K562 (cell line): ENCODE measurements around the gene DDR2. TPM values are rescaled to one million over a fixed set of nuclear protein-coding genes. Genes with fewer than 3 reads are reported as not detected.
"Not testable (repeated sequence)": the region's sequence is repeated elsewhere in the genome, so short reads cannot be mapped to it uniquely, and the experiment has no call there.

Source experiments
- ATAC-seq: fragments of 200-7000 bp; cut with Tn5 transposase; 3 replicates; pipeline ENCODE4 v1.9.1; 2020; ENCODE audit warnings: moderate library complexity
- BruUV-seq: library from RNA; stranded (reverse); fragments of 400-500 nt; replicated peaks from 2 replicates; lab custom pipeline; 2021; lab: Mats Ljungman, UMichigan
- CTCF ChIA-PET: fragments of 300-600 bp; formaldehyde crosslinking; extraction: SDS; loops from one replicate; lab custom pipeline; 2021; ENCODE audit warnings: low intra/inter-chr PET ratio; lab: Yijun Ruan, JAX
- POLR2A ChIA-PET: fragments of 300-600, 350-650 bp; sonication (Branson Sonifier 250); formaldehyde crosslinking; extraction: SDS; loops from one replicate; lab custom pipeline; 2021; ENCODE audit warnings: antibody characterized with exemption, inconsistent platforms; lab: Yijun Ruan, JAX
- DNase-seq, 4 experiments: peaks; one replicate each; pipeline versions ENCODE4 v3.0.0 to v3.0.0-alpha.2; 2011 to 2018; ENCODE audit warnings: low spot score in 3 of 4, mixed read lengths in 3 of 4; ENCODE audit errors: extremely low read depth in 1 of 4
- FAIRE-seq: peaks from 2 replicates; lab custom pipeline; 2011; peaks lifted over from hg19 to GRCh38; lab: Jason Lieb, UNC
- H2AFZ ChIP-seq: 2 replicates; pipeline ENCODE4 v1.6.0; 2011; ENCODE audit warnings: low read depth, low read length, control low read depth, inconsistent platforms
- H3K27ac ChIP-seq: fragments of 200-600 bp; 3 replicates; pipeline ENCODE4 v1.8.0; 2011; ENCODE audit warnings: low read depth, mild to moderate bottlenecking, control low read depth, inconsistent platforms, low read length, moderate library complexity, mixed read lengths; ENCODE audit errors: extremely low read depth
- H3K27me3 ChIP-seq, 2 experiments: fragments of 300-600 bp in 1 of 2; 2 replicates in 1 of 2; 3 replicates in 1 of 2; pipeline versions ENCODE4 v1.6.0 to v1.8.0; 2011; ENCODE audit warnings: inconsistent platforms in 2 of 2, low read length in 2 of 2, mild to moderate bottlenecking in 1 of 2, mixed read lengths in 1 of 2, moderate library complexity in 1 of 2; ENCODE audit not compliant: control insufficient read depth in 2 of 2, insufficient read depth in 2 of 2
- H3K36me3 ChIP-seq: fragments of 300-600 bp; 3 replicates; pipeline ENCODE4 v1.8.0; 2011; ENCODE audit warnings: mild to moderate bottlenecking, low read length, inconsistent platforms; ENCODE audit not compliant: control insufficient read depth, insufficient read depth
- H3K4me1 ChIP-seq, 2 experiments: fragments of 200-600 bp in 1 of 2; replicated peaks in 1 of 2; 2 replicates in 1 of 2; 3 replicates in 1 of 2; pipeline versions ENCODE4 v1.5.1 to v1.8.0; 2011; ENCODE audit warnings: inconsistent platforms in 2 of 2, low read length in 2 of 2, mild to moderate bottlenecking in 1 of 2, mixed read lengths in 1 of 2, moderate library complexity in 1 of 2; ENCODE audit not compliant: control insufficient read depth in 2 of 2, insufficient read depth in 2 of 2
- H3K4me2 ChIP-seq: 2 replicates; pipeline ENCODE4 v1.6.1; 2011; ENCODE audit warnings: low read length, control low read depth, inconsistent platforms, mixed read lengths; ENCODE audit not compliant: insufficient read depth
- H3K4me3 ChIP-seq: fragments of 200-600 bp; sonication (generic), shearing (Covaris generic); 2 replicates; pipeline ENCODE4 v1.5.1; 2016; ENCODE audit warnings: control low read depth, inconsistent platforms
- H3K79me2 ChIP-seq: fragments of 200-600 bp; 3 replicates; pipeline ENCODE4 v1.8.0; 2011; ENCODE audit warnings: low read length, inconsistent platforms; ENCODE audit not compliant: control insufficient read depth, insufficient read depth
- H3K9ac ChIP-seq, 2 experiments: 2 replicates each; pipeline versions ENCODE4 v1.6.0 to v1.6.1; 2011; ENCODE audit warnings: low read depth in 2 of 2, low read length in 2 of 2, control low read depth in 1 of 2, inconsistent platforms in 1 of 2, mild to moderate bottlenecking in 1 of 2, mixed read lengths in 1 of 2; ENCODE audit not compliant: insufficient read depth in 1 of 2
- H3K9me1 ChIP-seq: one replicate; pipeline ENCODE4 v1.6.0; 2011; ENCODE audit warnings: inconsistent platforms, mild to moderate bottlenecking, low read length, moderate library complexity; ENCODE audit not compliant: control insufficient read depth, insufficient read depth
- H3K9me3 ChIP-seq: replicated peaks from 2 replicates; pipeline ENCODE4 v1.5.1; 2011; ENCODE audit warnings: low read depth, low read length, inconsistent platforms; ENCODE audit not compliant: control insufficient read depth, insufficient read depth
- H4K20me1 ChIP-seq: replicated peaks from 2 replicates; pipeline ENCODE4 v1.6.1; 2011; ENCODE audit warnings: low read length, inconsistent platforms, mixed read lengths; ENCODE audit not compliant: control insufficient read depth, insufficient read depth
- ARID2 ChIP-seq: fragments of 450-650 bp; IDR thresholded peaks from 2 replicates; pipeline ENCODE4 v1.6.1; 2017; ENCODE audit warnings: antibody characterized with exemption, mild to moderate bottlenecking
- CC2D1A ChIP-seq: fragments of 450-650 bp; IDR thresholded peaks from 2 replicates; pipeline ENCODE4 v1.6.1; 2017; ENCODE audit warnings: mild to moderate bottlenecking
- REST ChIP-seq, 2 experiments: fragments of 450-650 bp; formaldehyde crosslinking in 1 of 2; IDR thresholded peaks; 2 replicates each; pipeline versions ENCODE4 v1.4.0 to v1.6.1; 2014 to 2020; ENCODE audit warnings: mild to moderate bottlenecking in 2 of 2, borderline replicate concordance in 1 of 2, low read depth in 1 of 2
- SMC3 ChIP-seq: conservative IDR thresholded peaks from 2 replicates; pipeline ENCODE4 v1.6.1; 2011; ENCODE audit warnings: low read depth, low read length, improper control_type of control experiment; ENCODE audit not compliant: insufficient read depth
- STAG1 ChIP-seq: sonication (generic); formaldehyde crosslinking; IDR thresholded peaks from 2 replicates; pipeline ENCODE4 v1.5.0; 2020; ENCODE audit warnings: missing genetic modification reagents, borderline replicate concordance
- WGBS: fragments of 100-300 bp; shearing (Covaris generic); methylation state at CpG from one replicate; pipeline ENCODE4 v1.1.6; 2016; ENCODE audit warnings: low coverage, mixed read lengths; ENCODE audit not compliant: insufficient coverage; ENCODE audit errors: missing lambda C conversion rate; 5-methylcytosine and 5-hydroxymethylcytosine counted together
- in situ Hi-C: fragments of 300-500 bp; cut with MboI; formaldehyde crosslinking; loops from 4 replicates; pipeline ENCODE4 v1.15.0; 2018; ENCODE audit warnings: inconsistent platforms, mixed read lengths
- intact Hi-C: fragments of 100-400 bp; cut with micrococcal nuclease; formaldehyde crosslinking; loops from 2 replicates; pipeline ENCODE4 v1.14.2; 2022
- polyA plus RNA-seq, 8 experiments: library from polyadenylated mRNA; depleted of rRNA in 4 of 8; stranded (reverse) in 5 of 8; unstranded in 3 of 8; fragments of >200 nt; fragmentation: Nextera tagmentation in 2 of 8; fragmentation: Illumina TruSeq in 1 of 8; extraction: Ambion mirVana in 2 of 8; extraction: Trizol in 1 of 8; gene quantifications; 2 replicates each; pipeline versions ENCODE4 v1.2.1 to v1.2.3, GENCODE V29; 2011 to 2014; ENCODE audit warnings: inconsistent platforms in 1 of 8, missing spikeins in 1 of 8
- total RNA-seq, 7 experiments: library from RNA; depleted of rRNA in 6 of 7; stranded (reverse); fragments of >200 nt in 6 of 7; fragmentation: Illumina TruSeq in 2 of 7; extraction: Trizol in 2 of 7; gene quantifications; 2 replicates each; pipeline versions ENCODE4 v1.2.1 to v1.2.3, GENCODE V29; 2011 to 2021; ENCODE audit warnings: low replicate concordance in 1 of 7
- TF ChIP-seq, protein P1 (sequence below), 3 experiments: IDR thresholded peaks in 2 of 3; conservative IDR thresholded peaks in 1 of 3; 2 replicates each; pipeline ENCODE4 v1.5.1; 2011 to 2012; ENCODE audit warnings: low read length in 3 of 3, mild to moderate bottlenecking in 3 of 3, control low read depth in 2 of 3, improper control_type of control experiment in 1 of 3, inconsistent platforms in 1 of 3, low read depth in 1 of 3, mixed read lengths in 1 of 3, moderate library complexity in 1 of 3; ENCODE audit not compliant: insufficient read depth in 2 of 3
- TF ChIP-seq, protein P2 (sequence below): fragments of 450-650 bp; formaldehyde crosslinking; IDR thresholded peaks from 2 replicates; pipeline ENCODE4 v1.4.0; 2020; ENCODE audit warnings: mild to moderate bottlenecking, moderate library complexity

The DDR2 gene
- total and polyA plus RNA-seq, 9 of the 15 experiments (the other 6 are each of a cell fraction or from before 2014, with no cell fraction given): 0.36 to 2.0 (median 1.1) TPM

DNA sequence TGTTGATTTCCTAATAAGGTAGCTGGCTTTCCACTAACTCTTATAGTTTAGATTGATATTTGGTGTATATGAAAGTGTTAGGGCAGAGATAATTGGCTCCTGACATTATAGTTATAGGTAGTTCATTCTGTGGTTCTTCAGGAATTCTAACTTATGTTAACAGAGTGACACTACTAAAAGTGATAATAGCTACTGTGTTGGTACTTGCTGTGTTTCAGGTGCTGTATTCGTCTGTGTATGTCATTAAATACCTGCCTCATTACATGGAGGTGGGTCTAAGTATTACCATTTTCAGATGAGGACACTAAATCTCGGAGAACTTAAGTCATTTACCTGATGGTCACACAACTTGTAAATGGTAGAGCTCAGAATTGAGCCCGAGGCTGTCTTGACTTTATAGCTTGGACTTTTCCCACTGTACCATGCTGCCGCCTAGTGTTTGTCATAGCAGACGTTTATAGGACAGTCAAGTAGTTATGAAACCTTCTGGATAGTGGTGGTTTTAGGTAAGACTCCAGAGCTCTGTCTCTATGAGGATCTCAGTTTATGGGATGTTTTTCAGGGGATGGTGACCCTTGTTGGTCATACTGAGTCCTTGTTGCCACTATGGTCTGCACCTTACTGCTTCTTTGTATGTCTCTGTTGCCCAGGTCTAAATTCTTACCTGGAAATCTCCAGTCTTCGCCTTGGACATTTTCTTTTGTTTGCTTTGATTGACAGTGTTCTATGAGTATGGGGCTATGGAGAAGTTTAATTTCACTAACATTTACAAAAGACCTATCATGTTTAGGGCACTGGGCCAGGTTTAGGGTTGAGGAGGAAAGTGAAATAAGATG, 167.9 kb downstream of the DDR2 start:
- H3K4me3 ChIP-seq; H3K9ac ChIP-seq; POLR2A ChIA-PET; H4K20me1 ChIP-seq; H3K9me3 ChIP-seq; H3K4me2 ChIP-seq; H3K4me1 ChIP-seq; H3K27me3 ChIP-seq; H3K9me1 ChIP-seq; H2AFZ ChIP-seq; H3K79me2 ChIP-seq; BruUV-seq; H3K27ac ChIP-seq; TF ChIP-seq REST (CRISPR knock-in tag; IDR thresholded peaks at IDR 0.05; ENCODE audit: low read depth): not testable (repeated sequence)
- FAIRE-seq (peak; percentile 58), ATAC-seq (peak; percentile 98), DNase-seq (peak; percentile 23 to 81 (median 32))
- CTCF ChIA-PET: interaction anchor here (0.7 to 1.5 kb wide), 3 partner anchors 187 to 744 kb away, joined by 3 to 7 read pairs (median 6); no protein-coding TSS in a partner anchor
- peaks cover 34% of the 10 kb centered on the region for H3K36me3 ChIP-seq
- 34% methylated on average over 6 of the region's 6 CpGs for WGBS
- intact Hi-C loops: loop anchor here (1.0 to 2.0 kb wide), 2 partner anchors 187 to 743 kb away; no protein-coding TSS in a partner anchor
- in situ Hi-C loops: loop anchor here (10.0 kb wide), 1 partner anchor 175 kb away; no protein-coding TSS in a partner anchor
- TF ChIP-seq, protein P1, sequence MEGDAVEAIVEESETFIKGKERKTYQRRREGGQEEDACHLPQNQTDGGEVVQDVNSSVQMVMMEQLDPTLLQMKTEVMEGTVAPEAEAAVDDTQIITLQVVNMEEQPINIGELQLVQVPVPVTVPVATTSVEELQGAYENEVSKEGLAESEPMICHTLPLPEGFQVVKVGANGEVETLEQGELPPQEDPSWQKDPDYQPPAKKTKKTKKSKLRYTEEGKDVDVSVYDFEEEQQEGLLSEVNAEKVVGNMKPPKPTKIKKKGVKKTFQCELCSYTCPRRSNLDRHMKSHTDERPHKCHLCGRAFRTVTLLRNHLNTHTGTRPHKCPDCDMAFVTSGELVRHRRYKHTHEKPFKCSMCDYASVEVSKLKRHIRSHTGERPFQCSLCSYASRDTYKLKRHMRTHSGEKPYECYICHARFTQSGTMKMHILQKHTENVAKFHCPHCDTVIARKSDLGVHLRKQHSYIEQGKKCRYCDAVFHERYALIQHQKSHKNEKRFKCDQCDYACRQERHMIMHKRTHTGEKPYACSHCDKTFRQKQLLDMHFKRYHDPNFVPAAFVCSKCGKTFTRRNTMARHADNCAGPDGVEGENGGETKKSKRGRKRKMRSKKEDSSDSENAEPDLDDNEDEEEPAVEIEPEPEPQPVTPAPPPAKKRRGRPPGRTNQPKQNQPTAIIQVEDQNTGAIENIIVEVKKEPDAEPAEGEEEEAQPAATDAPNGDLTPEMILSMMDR (IDR thresholded peaks at IDR 0.05 in 2 of 3, conservative IDR thresholded peaks at IDR 0.05 in 1 of 3; ENCODE audit: insufficient read depth in 2 of 3, low read depth in 1 of 3, low read length in 3 of 3): peak; percentile 71 to 77 (median 77)
- peak; percentile 43; the same call in 1 of the 2 replicates for TF ChIP-seq STAG1 (CRISPR knock-in tag)
- TF ChIP-seq SMC3: peak; percentile 74
- TF ChIP-seq, protein P2, sequence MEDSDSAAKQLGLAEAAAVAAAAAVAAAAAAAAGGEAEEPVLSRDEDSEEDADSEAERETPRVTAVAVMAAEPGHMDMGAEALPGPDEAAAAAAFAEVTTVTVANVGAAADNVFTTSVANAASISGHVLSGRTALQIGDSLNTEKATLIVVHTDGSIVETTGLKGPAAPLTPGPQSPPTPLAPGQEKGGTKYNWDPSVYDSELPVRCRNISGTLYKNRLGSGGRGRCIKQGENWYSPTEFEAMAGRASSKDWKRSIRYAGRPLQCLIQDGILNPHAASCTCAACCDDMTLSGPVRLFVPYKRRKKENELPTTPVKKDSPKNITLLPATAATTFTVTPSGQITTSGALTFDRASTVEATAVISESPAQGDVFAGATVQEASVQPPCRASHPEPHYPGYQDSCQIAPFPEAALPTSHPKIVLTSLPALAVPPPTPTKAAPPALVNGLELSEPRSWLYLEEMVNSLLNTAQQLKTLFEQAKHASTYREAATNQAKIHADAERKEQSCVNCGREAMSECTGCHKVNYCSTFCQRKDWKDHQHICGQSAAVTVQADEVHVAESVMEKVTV: peak; percentile 80
- peak; percentile 41; the same call in 1 of the 2 replicates for TF ChIP-seq ARID2
- TF ChIP-seq REST (IDR thresholded peaks at IDR 0.05; ENCODE audit: borderline replicate concordance): peak; percentile 69
- TF ChIP-seq CC2D1A: peak; percentile 16; the same call in 1 of the 2 replicates
